ENCODE results near the gene MRO. TPM values are rescaled to one million over a fixed set of nuclear protein-coding genes. Genes with fewer than 3 reads are reported as not detected.

MRO gene
- total RNA-seq (2021) = 0.28 and 0.32 TPM in 2 replicates
- Bru-seq, nascent RNA = percentile 21 among the genes with signal in this experiment
- percentile 18 among the genes with signal in this experiment for BruChase-seq, experiment 1, labeled RNA remaining after a 2-hour chase
- percentile 23 among the genes with signal in this experiment for BruChase-seq, experiment 2, labeled RNA remaining after a 6-hour chase
- long read RNA-seq = 0 reads

DNA sequence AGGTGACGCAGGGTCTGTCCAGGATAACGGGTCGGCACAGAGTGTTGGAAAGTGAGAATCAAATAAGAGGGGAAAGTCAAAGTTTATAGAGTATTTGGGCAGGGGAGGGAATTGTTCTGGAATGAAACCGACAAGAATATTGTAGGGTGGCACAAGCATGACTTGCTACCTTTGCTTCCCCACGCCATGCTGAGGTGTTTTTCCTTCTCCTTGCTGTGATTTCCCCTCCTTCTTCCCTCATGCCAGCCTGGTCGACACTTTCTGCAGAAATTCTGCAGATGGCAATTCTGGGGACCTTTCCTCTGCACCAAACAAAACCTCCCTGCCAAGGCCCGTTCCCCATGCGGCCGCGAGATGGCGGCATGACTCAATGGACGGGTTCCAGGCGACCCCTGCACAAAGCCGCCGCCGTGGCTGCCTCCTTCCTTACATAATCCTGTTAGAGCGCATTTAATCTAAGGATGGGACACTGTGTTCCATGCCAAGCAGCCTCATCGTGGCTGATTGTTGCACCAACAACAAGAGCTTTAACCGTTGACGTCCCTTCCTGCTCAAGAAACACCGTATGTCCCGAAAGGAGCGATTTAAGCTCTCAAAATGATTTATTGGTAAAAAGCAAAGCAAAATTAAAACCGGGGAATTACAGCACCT is at the start of gene MRO:
MRO (minus strand) TSS at position 289 of the 651 bp plus-strand sequence. CDS start 10,616 bp downstream, outside the sequence.
- TF ChIP-seq EZH2 (IDR thresholded peaks at IDR 0.05; ENCODE audit: borderline replicate concordance, low read depth, low read length, poor library complexity, severe bottlenecking) = no peak
- TF ChIP-seq, protein P1, sequence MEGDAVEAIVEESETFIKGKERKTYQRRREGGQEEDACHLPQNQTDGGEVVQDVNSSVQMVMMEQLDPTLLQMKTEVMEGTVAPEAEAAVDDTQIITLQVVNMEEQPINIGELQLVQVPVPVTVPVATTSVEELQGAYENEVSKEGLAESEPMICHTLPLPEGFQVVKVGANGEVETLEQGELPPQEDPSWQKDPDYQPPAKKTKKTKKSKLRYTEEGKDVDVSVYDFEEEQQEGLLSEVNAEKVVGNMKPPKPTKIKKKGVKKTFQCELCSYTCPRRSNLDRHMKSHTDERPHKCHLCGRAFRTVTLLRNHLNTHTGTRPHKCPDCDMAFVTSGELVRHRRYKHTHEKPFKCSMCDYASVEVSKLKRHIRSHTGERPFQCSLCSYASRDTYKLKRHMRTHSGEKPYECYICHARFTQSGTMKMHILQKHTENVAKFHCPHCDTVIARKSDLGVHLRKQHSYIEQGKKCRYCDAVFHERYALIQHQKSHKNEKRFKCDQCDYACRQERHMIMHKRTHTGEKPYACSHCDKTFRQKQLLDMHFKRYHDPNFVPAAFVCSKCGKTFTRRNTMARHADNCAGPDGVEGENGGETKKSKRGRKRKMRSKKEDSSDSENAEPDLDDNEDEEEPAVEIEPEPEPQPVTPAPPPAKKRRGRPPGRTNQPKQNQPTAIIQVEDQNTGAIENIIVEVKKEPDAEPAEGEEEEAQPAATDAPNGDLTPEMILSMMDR (conservative IDR thresholded peaks at IDR 0.05; ENCODE audit: low read depth, low read length) = peak; percentile 98
- intact Hi-C loops (cut with micrococcal nuclease; ENCODE audit: unreplicated experiment) = loop anchor here (2.0 to 10.0 kb wide), 3 partner anchors 217 to 285 kb away; no protein-coding TSS in a partner anchor
- Histone ChIP-seq H3K27ac (ENCODE audit: low read depth, low read length, poor library complexity, severe bottlenecking) (no peak within 1 kb of the TSS), H3K9me3 (ENCODE audit: low read depth, low read length, poor library complexity, severe bottlenecking) (no peaks in the 10 kb centered on the region), H3K27me3 (replicated peaks; ENCODE audit: insufficient read depth, low read depth, low read length, poor library complexity) (no peaks in the 10 kb centered on the region), H3K4me3 (ENCODE audit: low read depth, low read length, poor library complexity, severe bottlenecking) (peak within 1 kb of the TSS; percentile 36), H3K36me3 (ENCODE audit: insufficient read depth, low read length, poor library complexity, severe bottlenecking) (no peaks in the 10 kb centered on the region), H3K4me1 (ENCODE audit: insufficient read depth, low read length, poor library complexity, severe bottlenecking) (peaks cover 20% of the 10 kb centered on the region)
- POLR2A ChIA-PET (ENCODE audit: low non-redundant PET) = no interaction called here
- DNase-seq (ENCODE audit: low spot score) = peak; percentile 91
- no TSS peak for BruUV-seq (replicated peaks)
- CTCF ChIA-PET = interaction anchor here (0.5 to 0.6 kb wide), 2 partner anchors 210 to 326 kb away, joined by 3 read pairs; partner anchors contain the start of gene SMAD4

DNA sequence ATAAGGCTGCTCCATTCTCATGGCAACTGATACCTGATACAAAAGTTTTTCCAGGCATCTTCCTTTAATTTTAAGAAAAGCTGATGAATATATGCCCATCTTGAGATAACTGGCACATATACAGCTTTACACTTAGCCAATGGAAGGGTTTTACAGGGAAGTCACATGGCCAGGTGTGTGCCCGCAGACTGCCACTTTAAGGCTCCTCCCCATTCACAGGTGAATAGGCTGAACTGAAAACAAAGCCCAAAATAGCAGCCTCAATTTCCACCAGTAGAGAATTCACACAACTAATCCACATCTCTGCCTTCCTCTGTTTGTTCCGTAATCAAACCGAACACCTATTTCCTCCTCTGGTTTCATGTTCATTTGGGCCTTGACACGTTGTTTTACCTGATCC is 49.3 kb upstream of the MRO start:
- Histone ChIP-seq H3K4me3 (ENCODE audit: low read depth, low read length, poor library complexity, severe bottlenecking) (no peak overlapping the region), H3K9me3 (ENCODE audit: low read depth, low read length, poor library complexity, severe bottlenecking) (no peaks in the 10 kb centered on the region), H3K4me1 (ENCODE audit: insufficient read depth, low read length, poor library complexity, severe bottlenecking) (no peaks in the 10 kb centered on the region), H3K36me3 (ENCODE audit: insufficient read depth, low read length, poor library complexity, severe bottlenecking) (no peaks in the 10 kb centered on the region), H3K27me3 (replicated peaks; ENCODE audit: insufficient read depth, low read depth, low read length, poor library complexity) (no peaks in the 10 kb centered on the region), H3K27ac (ENCODE audit: low read depth, low read length, poor library complexity, severe bottlenecking) (no peak overlapping the region)
- TF ChIP-seq, protein P1 (conservative IDR thresholded peaks at IDR 0.05; ENCODE audit: low read depth, low read length) = no peak
- TF ChIP-seq EZH2 (IDR thresholded peaks at IDR 0.05; ENCODE audit: borderline replicate concordance, low read depth, low read length, poor library complexity, severe bottlenecking) = no peak
- intact Hi-C loops (cut with micrococcal nuclease; ENCODE audit: unreplicated experiment) = no loop called here
- no peak for DNase-seq (ENCODE audit: low spot score)
- ChIA-PET POLR2A (ENCODE audit: low non-redundant PET) (no interaction called here), CTCF (no interaction called here)
- BruUV-seq (replicated peaks) = no TSS peak

DNA sequence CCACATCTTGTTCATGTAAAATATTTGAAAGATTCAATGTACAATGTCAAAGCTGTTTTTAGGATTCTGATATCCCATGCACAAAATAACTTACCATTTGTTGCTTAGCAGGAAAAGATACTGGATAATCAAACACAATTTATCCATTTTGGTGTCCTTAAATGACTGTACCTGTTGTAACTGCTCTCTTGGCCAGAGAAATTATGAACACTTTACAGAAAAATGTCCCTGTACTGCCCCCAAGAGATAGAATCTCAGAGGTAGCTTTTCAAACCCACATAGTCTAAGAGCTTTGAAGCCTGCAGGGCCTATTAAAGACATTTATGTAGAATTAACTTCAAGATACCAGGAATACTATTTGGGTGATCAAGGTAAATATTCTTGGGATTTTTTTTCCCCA is 46.9 kb upstream of the MRO start:
- TF ChIP-seq, protein P1 (conservative IDR thresholded peaks at IDR 0.05; ENCODE audit: low read depth, low read length) = peak; percentile 38; the same call in 1 of the 2 replicates
- no peak for TF ChIP-seq EZH2 (IDR thresholded peaks at IDR 0.05; ENCODE audit: borderline replicate concordance, low read depth, low read length, poor library complexity, severe bottlenecking)
- Histone ChIP-seq H3K4me1 (ENCODE audit: insufficient read depth, low read length, poor library complexity, severe bottlenecking) (no peaks in the 10 kb centered on the region), H3K9me3 (ENCODE audit: low read depth, low read length, poor library complexity, severe bottlenecking) (no peaks in the 10 kb centered on the region), H3K27ac (ENCODE audit: low read depth, low read length, poor library complexity, severe bottlenecking) (no peak overlapping the region), H3K36me3 (ENCODE audit: insufficient read depth, low read length, poor library complexity, severe bottlenecking) (no peaks in the 10 kb centered on the region), H3K4me3 (ENCODE audit: low read depth, low read length, poor library complexity, severe bottlenecking) (no peak overlapping the region), H3K27me3 (replicated peaks; ENCODE audit: insufficient read depth, low read depth, low read length, poor library complexity) (no peaks in the 10 kb centered on the region)
- BruUV-seq (replicated peaks) = no TSS peak
- ChIA-PET POLR2A (ENCODE audit: low non-redundant PET) (no interaction called here), CTCF (no interaction called here)
- no peak for DNase-seq (ENCODE audit: low spot score)
- intact Hi-C loops (cut with micrococcal nuclease; ENCODE audit: unreplicated experiment) = no loop called here
